H1 (cell line): ENCODE measurements around the gene OLIG2. TPM values are rescaled to one million over a fixed set of nuclear protein-coding genes. Genes with fewer than 3 reads are reported as not detected.

Experiments used
- GABPA ChIP-seq: IDR thresholded peaks from 2 replicates; pipeline ENCODE4 v1.6.1; 2011; ENCODE audit warnings: mild to moderate bottlenecking, low read length, moderate library complexity, borderline replicate concordance; ENCODE audit not compliant: insufficient read depth
- POLR2A ChIP-seq, 2 experiments: IDR thresholded peaks; 1 replicate in 1 of 2; 2 replicates in 1 of 2; pipeline ENCODE4 v1.6.1; 2011; ENCODE audit warnings: low read depth in 2 of 2, low read length in 2 of 2, mild to moderate bottlenecking in 2 of 2; ENCODE audit errors: control extremely low read depth in 1 of 2
- SUZ12 ChIP-seq: fragments of 200-600 bp; sonication (generic); IDR thresholded peaks from 2 replicates; pipeline ENCODE4 v1.6.1; 2012; ENCODE audit warnings: mild to moderate bottlenecking, inconsistent platforms, low read length, moderate library complexity, mixed read lengths
- polyA plus RNA-seq, 7 experiments: library from polyadenylated mRNA; depleted of rRNA in 3 of 7; stranded (reverse) in 5 of 7; unstranded in 2 of 7; fragments of >200 nt in 5 of 7; fragments of 200-250 nt in 2 of 7; gene quantifications; 1 replicate in 5 of 7; 2 replicates in 1 of 7; 4 replicates in 1 of 7; pipeline versions ENCODE4 v1.2.1 to v1.2.3, GENCODE V29; 2011 to 2013; ENCODE audit warnings: missing spikeins in 2 of 7, mixed read lengths in 2 of 7
- total RNA-seq: library from RNA; stranded (reverse); fragmentation: NEBNext Ultra II Directional; extraction: Animal tissue kit (Norgen Biotek cat#: 25700); gene quantifications from 2 replicates; pipeline ENCODE4 v1.2.1, GENCODE V29; 2021

The OLIG2 gene
- total and polyA plus RNA-seq, 2 of the 8 experiments (the other 6 are each of a cell fraction or from before 2014, with no cell fraction given), result 0.79 TPM; not detected in 1

DNA sequence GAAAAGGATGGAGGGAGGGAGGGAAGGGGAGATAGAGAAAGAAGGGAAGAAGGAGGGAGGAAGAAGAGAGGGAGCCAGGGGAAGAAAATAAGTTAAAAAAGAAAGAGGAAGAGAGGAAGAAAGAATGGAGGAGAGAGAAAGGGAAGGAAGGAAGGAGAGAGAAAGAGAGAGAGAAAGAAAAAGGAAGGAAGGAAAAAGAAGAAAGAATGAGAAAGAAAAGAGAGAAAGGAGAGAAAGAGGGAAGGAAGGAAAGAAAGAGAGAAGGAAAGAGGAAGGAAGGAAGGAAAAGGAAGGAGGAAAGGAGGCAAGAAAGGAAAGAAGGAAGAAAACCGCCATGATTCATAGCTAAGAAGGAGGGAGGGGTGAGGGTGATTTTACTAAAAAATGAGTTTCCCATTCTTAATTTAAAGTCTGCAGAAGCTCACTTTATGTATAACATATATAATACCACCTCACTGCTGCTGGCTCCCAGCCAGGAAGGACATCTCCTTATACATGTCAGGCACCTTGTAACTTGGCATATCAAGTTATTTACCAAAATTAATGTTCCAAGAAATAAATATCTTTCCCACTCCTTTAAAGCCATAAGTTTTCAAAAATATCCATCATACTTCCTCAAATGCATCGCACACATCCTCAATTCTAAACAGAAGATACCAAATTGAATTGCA, 46.0 kb upstream of the OLIG2 start (continued):
- TF ChIP-seq SUZ12 (no peak), POLR2A (IDR thresholded peaks at IDR 0.05; ENCODE audit: control extremely low read depth in 1 of 2, low read depth in 2 of 2, low read length in 2 of 2) (no peak), GABPA (no peak)
